HG02610 (cell line): Measurements from ENCODE around the gene ALKBH6.
A peak's percentile ranks its signal among the peaks of the same experiment; 100 is the strongest.
"Not testable (repeated sequence)": the region's sequence is repeated elsewhere in the genome, so short reads cannot be mapped to it uniquely, and the experiment has no call there.

Experiments used
- ATAC-seq: cut with Tn5 transposase; IDR thresholded peaks from one replicate; pipeline ENCODE4 v1.9.1; 2021; ENCODE audit warnings: mild to moderate bottlenecking, moderate library complexity; ENCODE audit not compliant: unreplicated experiment

ALKBH6 gene

GRCh38 chr19:36014012-36014924, at the start of gene ALKBH6:
TSS of gene ALKBH6 (minus strand) at chr19:36014213. CDS start at chr19:36013397, 816 bp downstream.
- peak; percentile 95 for ATAC-seq

DNA sequence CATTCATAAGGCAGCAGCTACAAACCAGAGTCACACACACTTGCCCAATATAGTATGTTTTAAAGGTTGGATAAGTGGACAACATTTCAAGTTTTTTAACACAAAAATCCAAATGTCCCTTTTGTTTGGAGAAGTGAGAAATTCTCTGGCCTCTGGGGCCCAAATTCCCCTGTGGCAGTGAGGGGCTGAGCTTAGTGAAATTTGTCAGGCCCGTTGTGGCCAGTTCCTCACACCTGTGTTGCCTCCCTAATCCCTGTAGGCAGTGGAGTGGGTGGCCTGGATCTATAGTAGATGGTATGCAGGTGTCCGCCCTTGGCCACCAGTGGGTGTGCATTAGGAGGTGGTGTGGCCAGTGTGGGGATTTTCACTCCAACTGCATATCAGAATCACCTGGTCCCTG, 47.4 kb upstream of the ALKBH6 start:
- ATAC-seq = no peak

GRCh38 chr19:36060430-36060829, 46.4 kb upstream of the ALKBH6 start:
- no peak for ATAC-seq

DNA sequence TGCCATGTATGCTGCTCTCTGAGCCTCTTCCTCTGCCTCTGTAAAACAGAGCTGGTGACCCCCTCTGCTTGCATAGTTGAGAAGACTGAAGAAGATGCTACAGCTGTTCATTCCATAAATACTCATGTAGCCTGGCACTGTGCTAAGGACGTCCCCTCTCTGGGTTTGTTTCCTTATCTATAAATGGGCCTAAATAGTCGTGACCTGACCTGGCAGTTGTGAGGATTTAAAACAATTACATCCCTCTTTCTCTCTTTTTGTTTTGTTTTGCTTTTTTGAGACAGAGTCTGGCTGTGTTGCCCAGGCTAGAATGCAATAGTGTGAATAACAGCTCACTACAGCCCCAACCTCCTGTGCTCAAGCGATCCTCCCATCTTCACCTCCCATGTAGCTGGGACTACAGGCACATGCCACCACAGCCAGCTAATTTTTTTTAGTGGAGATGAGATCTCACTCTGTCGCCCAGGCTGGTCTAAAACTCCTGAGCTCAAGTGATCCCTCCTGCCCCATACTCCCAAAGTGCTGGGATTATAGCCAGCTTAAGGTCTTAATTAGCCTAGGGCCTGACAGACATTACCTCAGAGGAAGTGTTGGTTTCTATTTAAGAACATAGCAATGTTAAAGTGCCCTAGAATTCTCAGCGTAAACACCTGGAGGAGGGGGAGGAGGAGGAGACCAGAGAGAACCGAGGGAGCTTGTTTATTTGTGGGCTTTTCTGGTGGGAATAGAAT, 45.3 kb upstream of the ALKBH6 start:
- ATAC-seq = no peak

DNA sequence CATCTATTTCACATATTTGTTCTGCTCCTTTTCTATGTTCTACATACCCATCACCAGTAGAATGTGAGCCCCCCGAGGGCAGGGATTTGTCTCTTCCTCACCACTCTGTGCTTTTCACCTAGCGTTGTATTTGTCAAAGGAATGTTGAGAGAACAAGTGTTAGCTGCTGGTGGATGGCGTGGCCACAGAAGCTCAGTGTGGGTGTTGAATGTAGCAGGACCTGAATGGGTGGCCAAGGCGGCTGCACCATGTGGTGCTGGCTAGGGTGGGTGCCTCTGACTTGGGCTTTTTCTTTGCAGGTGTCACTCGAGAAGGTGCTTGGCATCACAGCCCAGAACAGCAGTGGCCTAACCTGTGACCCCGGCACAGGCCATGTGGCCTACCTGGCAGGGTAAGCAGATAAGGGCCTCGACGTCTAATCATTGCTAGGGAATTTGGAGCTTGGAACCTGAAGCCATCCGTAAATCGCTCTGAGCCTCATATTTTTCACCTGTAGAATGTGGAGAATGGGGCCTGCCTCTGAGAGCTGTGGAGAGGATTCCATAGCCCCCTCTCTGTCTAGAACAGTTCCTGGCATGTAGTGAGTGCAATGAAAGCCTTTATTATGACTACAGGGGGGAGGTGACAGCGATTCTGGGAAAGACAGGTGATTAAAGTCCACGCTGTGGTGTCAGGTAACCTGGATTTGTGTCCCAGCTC, 44.6 kb upstream of the ALKBH6 start:
- no peak for ATAC-seq

GRCh38 chr19:36054733-36055686, 41.0 kb upstream of the ALKBH6 start, which contains the start of gene WDR62:
TSS of gene WDR62 (plus strand) at chr19:36054897. CDS start at chr19:36054972, 75 bp downstream.
- ATAC-seq = peak; percentile 69

DNA sequence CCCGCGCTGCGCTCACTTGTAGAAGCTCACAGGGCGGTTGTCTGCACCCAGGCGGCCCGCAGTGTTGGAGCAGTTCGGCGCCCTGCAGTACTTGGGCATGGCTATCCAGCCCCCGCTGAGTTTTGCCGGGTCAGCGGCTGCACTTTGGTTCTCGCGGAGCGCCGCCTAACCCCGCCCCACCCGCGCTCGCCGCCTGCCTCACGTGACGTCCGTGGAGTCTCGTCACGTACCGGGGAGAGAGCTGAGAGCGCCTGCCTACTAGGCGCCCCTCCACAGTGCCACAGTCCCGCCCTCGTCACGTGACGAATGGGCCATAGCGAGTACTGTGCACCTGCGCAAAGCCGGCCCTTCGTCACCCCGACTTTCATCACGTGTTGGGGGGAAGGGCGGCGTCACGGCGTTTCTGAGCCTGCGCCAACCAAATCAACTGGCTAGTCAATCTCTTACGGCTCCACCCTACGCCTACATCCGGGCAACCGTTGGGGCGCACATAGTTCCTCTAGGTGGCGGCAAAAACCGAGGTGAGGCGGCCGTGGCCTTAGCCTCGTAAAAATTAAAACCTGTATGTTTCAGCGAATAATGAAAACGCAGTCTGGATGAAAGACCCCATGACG, 40.2 kb upstream of the ALKBH6 start, which contains the start of gene THAP8:
Gene THAP8 (minus strand): TSS at position 167 of the 614 bp plus-strand sequence. CDS start 68 bp downstream, at position 99.
- peak; percentile 85 for ATAC-seq

GRCh38 chr19:36051637-36052036, 37.6 kb upstream of the ALKBH6 start:
- ATAC-seq = no peak

DNA sequence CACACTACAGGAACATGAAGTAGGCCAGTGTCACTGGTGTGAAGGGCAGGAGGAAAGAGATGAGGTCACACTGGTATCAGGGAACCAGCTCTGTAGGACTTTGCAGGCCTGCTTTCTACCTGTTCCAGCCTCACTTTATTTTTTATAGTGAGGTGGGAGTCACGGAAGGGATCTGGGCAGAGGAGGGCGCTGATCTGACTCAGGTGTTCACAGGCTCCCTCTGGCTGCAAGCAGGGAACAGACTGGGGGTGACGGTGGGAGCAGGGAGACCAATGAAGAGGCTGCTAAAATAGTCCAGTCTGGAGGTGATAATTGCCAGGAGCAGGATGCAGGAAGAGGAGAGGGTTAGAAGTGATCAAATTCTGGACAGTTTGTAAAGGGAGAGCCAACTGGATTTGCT, 37.2 kb upstream of the ALKBH6 start:
- no peak for ATAC-seq

- no peak for ATAC-seq
Measured at GRCh38 chr19:36049080-36049698, 35.2 kb upstream of the ALKBH6 start.

DNA sequence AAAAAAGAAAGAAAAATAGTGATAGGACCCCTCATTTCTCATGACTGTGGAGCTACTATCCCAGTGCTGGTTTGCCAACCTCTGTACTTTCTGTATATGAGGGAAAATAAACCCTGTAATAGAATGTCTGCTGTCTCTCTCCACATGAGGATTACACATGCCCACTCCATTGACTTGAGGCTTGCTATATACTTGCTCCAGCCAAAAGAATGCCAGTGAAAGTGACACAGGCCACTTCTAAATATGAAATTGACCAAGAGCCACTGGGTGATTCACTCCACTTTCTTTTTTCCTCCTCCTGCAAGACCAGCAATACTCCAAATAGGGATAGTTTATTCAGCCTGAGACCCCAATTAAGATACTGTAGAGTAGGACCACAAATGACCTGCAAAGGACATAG, 33.8 kb upstream of the ALKBH6 start:
- no peak for ATAC-seq

DNA sequence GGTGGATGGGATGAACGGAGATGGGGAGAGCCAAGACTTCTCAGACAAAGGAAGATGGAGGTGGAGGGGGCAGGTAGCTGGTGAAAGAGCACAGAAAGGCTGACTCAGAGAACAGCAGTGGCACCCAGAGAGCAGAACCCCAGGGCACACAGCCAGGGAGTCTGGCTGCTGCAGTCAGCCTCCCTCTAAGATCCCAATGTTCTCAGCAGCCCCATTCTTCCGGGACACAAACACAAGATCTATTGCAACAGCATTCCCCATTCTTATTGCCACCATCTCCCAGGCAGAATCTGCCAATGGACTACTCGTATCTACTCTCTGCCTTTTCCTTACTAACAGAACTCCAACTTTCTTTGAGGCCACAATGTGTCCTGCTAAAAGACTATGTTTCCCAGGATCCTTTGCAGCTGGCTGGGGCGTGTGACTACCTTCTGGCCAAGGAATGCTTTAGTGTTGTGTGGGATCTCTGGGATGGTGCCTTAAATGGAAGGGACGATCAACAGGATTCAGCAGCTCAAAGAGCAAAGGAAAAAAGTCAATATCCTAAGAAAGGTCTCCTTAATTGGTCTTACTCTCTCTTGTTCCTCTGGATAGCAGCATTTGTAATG, 32.5 kb upstream of the ALKBH6 start:
- no peak for ATAC-seq

DNA sequence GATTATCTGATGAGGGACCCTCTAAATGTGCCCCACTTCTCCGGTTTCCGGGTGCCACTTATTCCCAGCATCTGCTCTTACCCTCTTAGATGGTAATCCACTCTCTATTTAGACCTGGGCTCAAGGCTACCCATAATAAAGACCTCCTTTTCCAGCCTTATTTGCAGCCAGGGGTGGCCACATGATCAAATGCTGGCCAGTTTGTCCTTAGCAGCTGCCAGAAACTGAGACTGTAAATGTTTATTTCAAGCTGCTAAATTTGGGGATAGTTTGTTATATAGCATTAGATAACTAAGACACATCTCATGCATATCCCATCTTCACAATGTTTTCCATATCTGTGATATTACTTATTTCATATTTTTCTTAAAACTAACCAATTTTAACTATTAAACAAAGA, 29.9 kb upstream of the ALKBH6 start:
- ATAC-seq = no peak

GRCh38 chr19:36041831-36042230, 27.8 kb upstream of the ALKBH6 start:
- no peak for ATAC-seq

DNA sequence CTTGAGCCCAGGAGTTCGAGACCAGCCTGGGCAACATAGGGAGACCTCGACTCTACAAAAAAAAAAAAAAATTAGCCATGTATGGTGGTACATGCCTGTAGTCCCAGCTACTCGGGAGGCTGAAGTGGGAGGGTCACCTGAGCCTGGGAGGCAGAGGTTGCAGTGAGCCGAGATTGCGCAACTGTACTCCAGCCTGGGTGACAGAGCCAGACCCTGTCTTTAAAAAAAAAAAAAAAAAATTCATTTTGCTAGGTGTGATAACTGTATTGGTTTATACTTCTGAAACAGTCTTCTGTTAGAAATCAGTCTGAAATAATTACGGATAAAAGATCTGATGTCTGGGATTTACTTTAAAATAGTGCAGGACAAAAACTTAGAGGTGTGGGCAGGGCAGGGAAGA, 27.1 kb upstream of the ALKBH6 start:
- not testable (repeated sequence) for ATAC-seq

DNA sequence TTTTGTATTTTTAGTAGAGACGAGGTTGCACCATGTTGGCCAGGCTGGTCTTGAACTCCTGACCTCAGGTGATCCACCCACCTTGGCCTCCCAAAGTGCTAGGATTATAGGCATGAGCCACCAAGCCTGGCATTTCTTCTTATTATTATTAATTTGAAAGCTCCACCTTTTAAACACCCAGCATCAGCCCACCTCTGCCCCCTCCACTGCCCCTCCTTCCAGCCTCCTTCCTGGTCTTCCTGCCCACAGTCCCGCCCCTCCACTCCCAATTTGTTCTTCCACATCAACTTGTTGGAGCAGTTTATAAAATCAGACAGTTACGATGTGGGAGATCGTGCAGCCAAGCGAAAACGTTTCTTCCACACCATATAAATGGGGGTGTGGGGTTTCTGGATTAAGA, 26.5 kb upstream of the ALKBH6 start:
- ATAC-seq = no peak

DNA sequence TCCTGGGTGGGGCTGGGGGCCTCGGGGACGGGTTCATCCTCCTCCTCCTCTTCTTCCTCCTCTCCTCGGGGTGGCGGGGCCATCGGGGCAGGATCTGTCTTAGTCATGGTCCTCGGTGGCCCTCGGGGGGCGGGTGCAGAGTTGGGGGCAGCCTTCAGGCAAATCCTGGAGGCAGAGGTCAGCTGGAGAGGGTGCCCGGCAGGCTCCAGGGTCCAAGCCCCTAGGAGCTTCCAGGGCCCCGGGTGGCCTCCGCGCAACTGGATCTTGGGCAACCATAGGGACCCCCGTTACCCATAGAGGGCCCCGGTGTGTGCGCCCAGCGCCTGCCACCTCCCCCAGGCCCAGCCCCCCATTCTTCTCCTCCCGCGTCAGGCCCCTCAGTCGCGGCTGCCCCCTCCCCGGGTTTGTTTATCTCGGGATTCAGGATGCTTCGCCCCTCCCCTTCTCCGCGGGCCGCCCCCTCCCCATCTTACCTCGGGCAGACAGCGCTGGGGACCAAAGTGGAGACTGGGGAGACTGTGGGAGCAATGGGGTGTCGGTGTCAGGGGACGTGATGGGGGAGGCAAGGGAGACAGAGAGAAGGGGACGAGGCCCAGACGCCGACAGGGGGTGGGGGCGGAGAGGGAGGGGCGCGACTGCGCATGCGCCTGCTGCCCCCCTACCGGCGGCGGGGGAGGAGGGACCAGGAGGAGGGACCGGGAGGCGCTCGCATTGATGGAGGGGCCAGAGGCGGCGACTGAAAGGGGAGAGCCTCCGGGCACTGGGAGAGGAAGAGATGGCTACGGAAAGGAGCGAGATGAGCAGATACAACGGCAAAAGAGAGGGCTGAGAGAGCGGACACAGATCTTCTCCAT, 18.5 kb upstream of the ALKBH6 start, which contains the start of gene CLIP3:
Gene CLIP3 (minus strand): TSS at position 623 of the 854 bp plus-strand sequence. CDS start 516 bp downstream, at position 107.
- no peak for ATAC-seq

GRCh38 chr19:36031308-36031707, 17.3 kb upstream of the ALKBH6 start:
- ATAC-seq = no peak
